Measurements from ENCODE around the gene PRDM16. TPM values are rescaled to one million over a fixed set of nuclear protein-coding genes. Genes with fewer than 3 reads are reported as not detected.

PRDM16 gene
- total RNA-seq, 1 experiment from 2014 or later, result 0.17 TPM

GRCh38 chr1:3166206-3166918 lies 97.4 kb downstream of the PRDM16 start:
- Histone ChIP-seq H4K8ac (replicated peaks; ENCODE audit: insufficient read length, low read depth, low read length) (no peak overlapping the region), H3K79me2 (ENCODE audit: insufficient read depth, low read length) (no peaks in the 10 kb centered on the region), H3K56ac (ENCODE audit: insufficient read length, low read depth, low read length) (no peak overlapping the region), H2AFZ (ENCODE audit: low read length) (no peak overlapping the region), H2AK5ac (ENCODE audit: insufficient read length, low read length) (no peak overlapping the region), H2BK5ac (ENCODE audit: insufficient read length, low read length) (no peak overlapping the region), H3K9ac (ENCODE audit: extremely low read depth, insufficient read length, low read length) (no peak overlapping the region), H3T11ph (ENCODE audit: low read length) (no peak overlapping the region), H2BK20ac (ENCODE audit: low read depth, low read length, poor library complexity, severe bottlenecking) (no peak overlapping the region), H3K14ac (ENCODE audit: insufficient read depth, low read length) (peak overlapping the region; percentile 35; the same call in 1 of the 2 replicates), H2BK12ac (ENCODE audit: insufficient read length, low read depth, low read length) (no peak overlapping the region), H2BK15ac (ENCODE audit: low read depth, low read length) (no peak overlapping the region), H4K5ac (ENCODE audit: insufficient read length, low read depth, low read length) (no peak overlapping the region), H3K4ac (ENCODE audit: low read depth, low read length) (no peak overlapping the region), H3K27ac (ENCODE audit: insufficient read length, low read depth, low read length) (no peak overlapping the region), H3K9me3 (ENCODE audit: control insufficient read depth, low read depth, low read length) (no peaks in the 10 kb centered on the region), H3K18ac (ENCODE audit: insufficient read length, low read depth, low read length) (no peak overlapping the region), H4K91ac (ENCODE audit: insufficient read length, low read depth, low read length) (no peak overlapping the region), H4K20me1 (ENCODE audit: control insufficient read depth, insufficient read depth, insufficient read length) (no peaks in the 10 kb centered on the region), H3K27me3 (ENCODE audit: insufficient read depth, low read length) (no peaks in the 10 kb centered on the region), H3K23me2 (ENCODE audit: insufficient read length, low read depth, low read length, poor library complexity, severe bottlenecking) (no peaks in the 10 kb centered on the region), H3K4me1 (ENCODE audit: insufficient read depth, low read length) (no peaks in the 10 kb centered on the region), H3K79me1 (ENCODE audit: insufficient read depth, low read depth, low read length, poor library complexity, severe bottlenecking) (no peaks in the 10 kb centered on the region), H2BK120ac (ENCODE audit: low read depth, low read length, poor library complexity, severe bottlenecking) (no peak overlapping the region), H3K23ac (ENCODE audit: insufficient read length, low read depth, low read length) (no peak overlapping the region), H3K4me2 (ENCODE audit: insufficient read depth, insufficient read length, low read length) (no peak overlapping the region)
- Mint-ChIP-seq H3K4me1 (peaks cover 0 to 14% of the 10 kb centered on the region in 2 experiments; a peak in 2 of 4 replicates), H3K9me3 (no peaks in the 10 kb centered on the region), H3K27ac (0 out of 7 replicates have a peak overlapping the region, but pooled peaks of 1 of the 3 experiments have one; percentile 28), H3K4me3 (no peak overlapping the region), H3K27me3 (ENCODE audit: low read depth) (no peaks in the 10 kb centered on the region), H3K36me3 (ENCODE audit: insufficient read depth in 1 of 3, low read depth in 3 of 3) (no peaks in the 10 kb centered on the region)
- DNase-seq, result no peak
- TF ChIP-seq CTCF (conservative IDR thresholded peaks at IDR 0.05), result no peak
- WGBS (ENCODE audit: extremely low coverage, insufficient read length, low lambda C conversion rate), result no CpG with 5 or more reads among the region's 32 CpGs

All from H9 (cell line).